Fibroblast of lung (primary cell): ENCODE measurements around the gene NEK8. TPM values are rescaled to one million over a fixed set of nuclear protein-coding genes. Genes with fewer than 3 reads are reported as not detected.

Experiments used
- DNase-seq, 2 donors: peaks; one replicate each; pipeline versions ENCODE4 v3.0.0 to v3.0.0-alpha.2; 2010; ENCODE audit warnings: low read depth in 2 of 2
- H2AFZ ChIP-seq: 2 replicates; pipeline ENCODE4 v1.5.1; 2012; ENCODE audit warnings: low read length, control low read depth, inconsistent platforms
- H3K27ac ChIP-seq: 2 replicates; pipeline ENCODE4 v1.5.1; 2011; ENCODE audit warnings: low read length, control low read depth; ENCODE audit not compliant: insufficient read depth
- H3K27me3 ChIP-seq: 2 replicates; pipeline ENCODE4 v1.5.1; 2011; ENCODE audit warnings: mild to moderate bottlenecking, low read length; ENCODE audit not compliant: control insufficient read depth, insufficient read depth
- H3K36me3 ChIP-seq: 2 replicates; pipeline ENCODE4 v1.5.1; 2011; ENCODE audit warnings: low read length; ENCODE audit not compliant: control insufficient read depth, insufficient read depth
- H3K4me1 ChIP-seq: 2 replicates; pipeline ENCODE4 v1.5.1; 2011; ENCODE audit warnings: low read length; ENCODE audit not compliant: control insufficient read depth, insufficient read depth; ENCODE audit errors: extremely low read depth
- H3K4me2 ChIP-seq: 2 replicates; pipeline ENCODE4 v1.5.1; 2011; ENCODE audit warnings: low read length, control low read depth; ENCODE audit not compliant: insufficient read depth; ENCODE audit errors: extremely low read depth
- H3K4me3 ChIP-seq, 4 experiments: fragments of 200-600 bp in 1 of 4; sonication (generic) in 1 of 4; replicated peaks in 1 of 4; 2 replicates each; pipeline ENCODE4 v1.5.1; 2011 to 2016; ENCODE audit warnings: low read length in 4 of 4, low read depth in 3 of 4, mild to moderate bottlenecking in 3 of 4, control low read depth in 2 of 4, inconsistent platforms in 1 of 4, mixed read lengths in 1 of 4; ENCODE audit not compliant: insufficient read depth in 1 of 4; ENCODE audit errors: control extremely low read depth in 1 of 4
- H3K79me2 ChIP-seq: 2 replicates; pipeline ENCODE4 v1.5.1; 2012; ENCODE audit warnings: mild to moderate bottlenecking, low read length, inconsistent platforms; ENCODE audit not compliant: control insufficient read depth, insufficient read depth
- H3K9ac ChIP-seq: 2 replicates; pipeline ENCODE4 v1.5.1; 2011; ENCODE audit warnings: mild to moderate bottlenecking, low read length, control low read depth; ENCODE audit not compliant: insufficient read depth
- H3K9me3 ChIP-seq: 2 replicates; pipeline ENCODE4 v1.5.1; 2012; ENCODE audit warnings: low read depth, low read length; ENCODE audit not compliant: control insufficient read depth, insufficient read depth
- H4K20me1 ChIP-seq: 2 replicates; pipeline ENCODE4 v1.5.1; 2011; ENCODE audit warnings: low read length; ENCODE audit not compliant: control insufficient read depth, insufficient read depth; ENCODE audit errors: extremely low read depth
- CTCF ChIP-seq, 2 donors: IDR thresholded peaks in 1 of 2; conservative IDR thresholded peaks in 1 of 2; 1 replicate in 1 of 2; 2 replicates in 1 of 2; pipeline ENCODE4 v1.5.1; 2011 to 2012; ENCODE audit warnings: low read length in 2 of 2, control low read depth in 1 of 2, inconsistent platforms in 1 of 2, low read depth in 1 of 2, mild to moderate bottlenecking in 1 of 2
- EZH2 ChIP-seq: IDR thresholded peaks from 2 replicates; pipeline ENCODE4 v1.5.1; 2012; ENCODE audit warnings: low read length, control low read depth, mild to moderate bottlenecking; ENCODE audit errors: missing control alignments
- polyA plus RNA-seq, 2 donors: library from polyadenylated mRNA; depleted of rRNA in 1 of 2; stranded (reverse) in 1 of 2; unstranded in 1 of 2; fragments of >200 nt; gene quantifications; 2 replicates each; pipeline ENCODE4 v1.2.1, GENCODE V29; 2011 to 2012; ENCODE audit warnings: missing spikeins in 1 of 2
- total RNA-seq: library from RNA; depleted of rRNA; stranded (reverse); fragments of >200 nt; gene quantifications from 2 replicates; pipeline ENCODE4 v1.2.1, GENCODE V29; 2014

The NEK8 gene
- total and polyA plus RNA-seq, 2 donors (not counting 1 experiment from before 2014, with no cell fraction given): 2.8 to 3.8 TPM

DNA sequence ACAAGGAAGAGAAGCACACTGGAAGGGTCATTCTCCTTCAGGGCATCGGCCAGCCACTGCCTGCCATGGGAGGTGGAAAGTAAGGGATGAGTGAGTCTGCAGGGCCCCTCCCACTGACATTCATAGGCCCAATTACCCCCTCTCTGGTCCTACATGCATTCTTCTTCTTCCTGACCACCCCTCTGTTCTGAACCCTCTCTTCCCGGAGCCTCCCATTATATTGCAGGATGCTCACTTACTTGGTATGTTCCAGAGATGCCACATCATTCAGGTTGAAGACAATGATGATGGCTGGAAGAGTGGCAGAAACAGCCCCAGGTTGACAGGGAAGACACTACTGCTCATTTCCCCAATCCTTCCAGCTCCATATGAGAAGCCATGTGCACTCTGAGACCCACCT is 13.4 kb upstream of the NEK8 start:
- peaks cover 27% of the 10 kb centered on the region for H3K36me3 ChIP-seq
- H3K4me2 ChIP-seq: peak overlapping the region; percentile 88
- H3K79me2 ChIP-seq: peaks cover 29% of the 10 kb centered on the region
- no peaks in the 10 kb centered on the region for H4K20me1 ChIP-seq
- peaks cover 16% of the 10 kb centered on the region for H3K4me1 ChIP-seq
- DNase-seq: no peak
- no peak overlapping the region for H3K27ac ChIP-seq
- H3K4me3 ChIP-seq: peak overlapping the region in 2 of 4 experiments; percentile 75 to 85
- no peak for TF ChIP-seq CTCF (conservative IDR thresholded peaks at IDR 0.05 in 1 of 2, IDR thresholded peaks at IDR 0.05 in 1 of 2; ENCODE audit: low read depth in 1 of 2, low read length in 2 of 2)
- TF ChIP-seq EZH2: no peak
- H3K27me3 ChIP-seq: no peaks in the 10 kb centered on the region
- no peak overlapping the region for H2AFZ ChIP-seq
- no peaks in the 10 kb centered on the region for H3K9me3 ChIP-seq
- H3K9ac ChIP-seq: no peak overlapping the region

GRCh38 chr17:28716740-28717577 is 11.6 kb upstream of the NEK8 start:
- DNase-seq: peak; percentile 36 to 48
- peaks cover 46% of the 10 kb centered on the region for H3K79me2 ChIP-seq
- H3K4me2 ChIP-seq: peak overlapping the region; percentile 88
- H3K36me3 ChIP-seq: peaks cover 31% of the 10 kb centered on the region
- peak overlapping the region; percentile 88 for H3K27ac ChIP-seq
- H3K4me1 ChIP-seq: peaks cover 13% of the 10 kb centered on the region
- no peaks in the 10 kb centered on the region for H4K20me1 ChIP-seq
- H3K9ac ChIP-seq: peak overlapping the region; percentile 91
- TF ChIP-seq EZH2 (no peak), CTCF (conservative IDR thresholded peaks at IDR 0.05 in 1 of 2, IDR thresholded peaks at IDR 0.05 in 1 of 2; ENCODE audit: low read depth in 1 of 2, low read length in 2 of 2) (no peak)
- H3K4me3 ChIP-seq: peak overlapping the region; percentile 75 to 86 (median 84)
- H3K27me3 ChIP-seq: no peaks in the 10 kb centered on the region
- H2AFZ ChIP-seq: no peak overlapping the region
- no peaks in the 10 kb centered on the region for H3K9me3 ChIP-seq

DNA sequence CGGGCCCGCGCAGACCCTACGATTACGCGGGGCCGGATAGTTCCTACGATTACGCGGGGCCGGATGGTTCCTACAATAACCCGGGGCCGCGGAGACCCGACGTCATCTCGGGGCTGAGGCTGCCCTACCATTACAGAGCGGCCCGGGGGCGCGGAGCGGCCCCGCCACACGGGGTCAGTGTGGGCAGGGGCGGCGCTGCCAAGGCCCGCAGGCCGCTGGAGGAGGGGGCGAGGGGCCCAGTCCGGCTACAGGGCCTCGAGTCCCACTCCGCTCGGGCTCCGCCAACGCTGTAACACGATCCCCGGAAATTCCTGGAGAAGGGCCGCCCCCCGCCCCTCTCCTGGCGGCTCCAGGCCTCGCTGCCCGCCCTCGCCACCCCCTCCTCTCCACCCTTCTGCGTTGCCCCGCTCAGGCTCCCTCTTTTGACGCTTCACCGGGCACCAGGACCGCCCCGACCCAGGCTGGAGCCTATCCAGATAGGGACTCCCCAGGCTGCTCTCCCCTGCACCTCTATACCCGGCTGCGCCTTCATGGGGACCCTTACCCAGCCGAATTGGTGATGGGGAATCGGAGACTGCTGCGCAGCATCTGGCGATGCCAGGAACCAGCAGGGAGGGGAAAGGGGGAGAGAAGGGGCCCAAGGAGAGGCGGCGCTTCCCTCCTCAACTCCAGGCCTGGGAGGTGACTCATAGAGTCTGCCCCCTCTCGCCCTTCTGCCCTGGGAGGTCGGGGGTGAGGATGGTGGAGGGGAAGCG is 10.8 kb upstream of the NEK8 start, which contains the start of gene RAB34:
Gene RAB34 (minus strand): TSS at position 291 of the 755 bp plus-strand sequence. CDS start 602 bp downstream, outside the sequence.
- H2AFZ ChIP-seq: no peak within 1 kb of the TSS
- H3K79me2 ChIP-seq: peaks cover 54% of the 10 kb centered on the region
- peaks cover 11% of the 10 kb centered on the region for H3K4me1 ChIP-seq
- peaks cover 29% of the 10 kb centered on the region for H3K36me3 ChIP-seq
- TF ChIP-seq EZH2 (no peak), CTCF (conservative IDR thresholded peaks at IDR 0.05 in 1 of 2, IDR thresholded peaks at IDR 0.05 in 1 of 2; ENCODE audit: low read depth in 1 of 2, low read length in 2 of 2) (peak; percentile 16 to 19)
- no peaks in the 10 kb centered on the region for H3K27me3 ChIP-seq
- H3K4me2 ChIP-seq: peak within 1 kb of the TSS; percentile 88
- peak within 1 kb of the TSS; percentile 91 for H3K9ac ChIP-seq
- peak within 1 kb of the TSS; percentile 88 for H3K27ac ChIP-seq
- DNase-seq: peak; percentile 91 to 92
- peak within 1 kb of the TSS; percentile 75 to 86 (median 84) for H3K4me3 ChIP-seq
- H3K9me3 ChIP-seq: no peaks in the 10 kb centered on the region
- no peaks in the 10 kb centered on the region for H4K20me1 ChIP-seq
